Activated CD4-positive, alpha-beta T cell treated with anti-CD3 and anti-CD28 coated beads, Interleukin-2, amount 10 ng/mL, durations not matched to agents 7 days and 5 days (primary cell): ENCODE measurements around the gene WDR35. TPM values are rescaled to one million over a fixed set of nuclear protein-coding genes. Genes with fewer than 3 reads are reported as not detected.
A peak's percentile ranks its signal among the peaks of the same experiment; 100 is the strongest.

Source experiments
- CTCF ChIA-PET: fragments of 350-600 bp; sonication (Branson Sonifier 250); formaldehyde crosslinking; loops from one replicate; lab custom pipeline; 2021; ENCODE audit warnings: antibody characterized with exemption; lab: Charles Lee
- POLR2A ChIA-PET: fragments of 350-600 bp; sonication (Branson Sonifier 250); formaldehyde crosslinking; loops from one replicate; lab custom pipeline; 2021; ENCODE audit warnings: antibody characterized with exemption; lab: Charles Lee
- DNase-seq: peaks from one replicate; pipeline ENCODE4 v3.0.0-alpha.2; 2020
- H3K27ac Mint-ChIP-seq: one replicate; pipeline ENCODE4 v1.8.0; 2021; ENCODE audit warnings: mild to moderate bottlenecking, moderate library complexity, mixed read lengths
- H3K27me3 Mint-ChIP-seq: one replicate; pipeline ENCODE4 v1.8.0; 2021; ENCODE audit warnings: mixed read lengths
- H3K36me3 Mint-ChIP-seq: one replicate; pipeline ENCODE4 v1.8.0; 2021; ENCODE audit warnings: low read depth, mixed read lengths
- H3K4me1 Mint-ChIP-seq: one replicate; pipeline ENCODE4 v1.8.0; 2021; ENCODE audit warnings: mixed read lengths
- H3K4me3 Mint-ChIP-seq: one replicate; pipeline ENCODE4 v1.8.0; 2021; ENCODE audit warnings: mild to moderate bottlenecking, moderate library complexity, mixed read lengths
- H3K9me3 Mint-ChIP-seq: one replicate; pipeline ENCODE4 v1.8.0; 2021; ENCODE audit warnings: mixed read lengths
- total RNA-seq, 2 experiments: library from RNA; stranded (reverse); gene quantifications; one replicate each; pipeline ENCODE4 v1.2.3, GENCODE V29; 2021

WDR35 gene
- total RNA-seq, 2 experiments from 2014 or later: 3.9 to 4.0 TPM

- H3K27ac Mint-ChIP-seq: peak overlapping the region; percentile 96
- H3K36me3 Mint-ChIP-seq: peaks cover 2% of the 10 kb centered on the region
- no peaks in the 10 kb centered on the region for H3K9me3 Mint-ChIP-seq
- no peaks in the 10 kb centered on the region for H3K27me3 Mint-ChIP-seq
- peak; percentile 64 for DNase-seq
- ChIA-PET POLR2A (no interaction called here), CTCF (interaction anchor here (0.7 kb wide), 1 partner anchor 483 kb away, joined by 4 read pairs; no protein-coding TSS in a partner anchor)
- H3K4me3 Mint-ChIP-seq: peak overlapping the region; percentile 87
- H3K4me1 Mint-ChIP-seq: peaks cover 22% of the 10 kb centered on the region
Observed at GRCh38 chr2:19868701-19869580, 121.0 kb downstream of the WDR35 start.

- no peaks in the 10 kb centered on the region for H3K27me3 Mint-ChIP-seq
- H3K27ac Mint-ChIP-seq: peak overlapping the region; percentile 96
- ChIA-PET POLR2A (no interaction called here), CTCF (no interaction called here)
- DNase-seq: no peak
- H3K9me3 Mint-ChIP-seq: no peaks in the 10 kb centered on the region
- peak overlapping the region; percentile 87 for H3K4me3 Mint-ChIP-seq
- peaks cover 2% of the 10 kb centered on the region for H3K36me3 Mint-ChIP-seq
- peaks cover 22% of the 10 kb centered on the region for H3K4me1 Mint-ChIP-seq
Observed at GRCh38 chr2:19868224-19868623, 121.7 kb downstream of the WDR35 start.

GRCh38 chr2:19866771-19867170 is 123.1 kb downstream of the WDR35 start:
- Mint-ChIP-seq H3K27ac (no peak overlapping the region), H3K27me3 (no peaks in the 10 kb centered on the region), H3K9me3 (no peaks in the 10 kb centered on the region), H3K4me3 (no peak overlapping the region), H3K4me1 (peaks cover 22% of the 10 kb centered on the region), H3K36me3 (peaks cover 2% of the 10 kb centered on the region)
- ChIA-PET POLR2A (no interaction called here), CTCF (no interaction called here)
- DNase-seq: no peak

- no peak for DNase-seq
- ChIA-PET CTCF (interaction anchor here (0.6 to 1.8 kb wide), 4 partner anchors 17 to 1344 kb away, joined by 3 to 4 read pairs (median 4); no protein-coding TSS in a partner anchor), POLR2A (no interaction called here)
- Mint-ChIP-seq H3K36me3 (no peaks in the 10 kb centered on the region), H3K4me3 (no peak overlapping the region), H3K9me3 (no peaks in the 10 kb centered on the region), H3K27me3 (no peaks in the 10 kb centered on the region), H3K27ac (no peak overlapping the region), H3K4me1 (peaks cover 22% of the 10 kb centered on the region)
Observed at GRCh38 chr2:19865151-19865550, 124.8 kb downstream of the WDR35 start.

- no peaks in the 10 kb centered on the region for H3K36me3 Mint-ChIP-seq
- ChIA-PET POLR2A (interaction anchor here (0.7 kb wide), 1 partner anchor 63 kb away, joined by 4 read pairs; no protein-coding TSS in a partner anchor), CTCF (interaction anchor here (0.7 to 1.8 kb wide), 2 partner anchors 17 to 514 kb away, joined by 3 to 4 read pairs; no protein-coding TSS in a partner anchor)
- H3K9me3 Mint-ChIP-seq: no peaks in the 10 kb centered on the region
- no peaks in the 10 kb centered on the region for H3K27me3 Mint-ChIP-seq
- peaks cover 17% of the 10 kb centered on the region for H3K4me1 Mint-ChIP-seq
- H3K27ac Mint-ChIP-seq: no peak overlapping the region
- DNase-seq: no peak
- no peak overlapping the region for H3K4me3 Mint-ChIP-seq
Observed at GRCh38 chr2:19864381-19864780, 125.5 kb downstream of the WDR35 start.

GRCh38 chr2:19863303-19864041 is 126.4 kb downstream of the WDR35 start:
- POLR2A ChIA-PET: no interaction called here
- peaks cover 10% of the 10 kb centered on the region for H3K4me1 Mint-ChIP-seq
- CTCF ChIA-PET: interaction anchor here (0.6 to 1.8 kb wide), 5 partner anchors 11 to 1020 kb away, joined by 3 to 4 read pairs (median 3); no protein-coding TSS in a partner anchor
- no peak overlapping the region for H3K27ac Mint-ChIP-seq
- peak; percentile 65 for DNase-seq
- no peaks in the 10 kb centered on the region for H3K36me3 Mint-ChIP-seq
- H3K27me3 Mint-ChIP-seq: no peaks in the 10 kb centered on the region
- no peak overlapping the region for H3K4me3 Mint-ChIP-seq
- no peaks in the 10 kb centered on the region for H3K9me3 Mint-ChIP-seq

- DNase-seq: no peak
- Mint-ChIP-seq H3K4me1 (peaks cover 3% of the 10 kb centered on the region), H3K4me3 (no peak overlapping the region), H3K36me3 (no peaks in the 10 kb centered on the region), H3K27me3 (peaks cover 4% of the 10 kb centered on the region), H3K9me3 (no peaks in the 10 kb centered on the region), H3K27ac (no peak overlapping the region)
- CTCF ChIA-PET: no interaction called here
- POLR2A ChIA-PET: no interaction called here
Observed at GRCh38 chr2:19861813-19862212, 128.1 kb downstream of the WDR35 start.

Other genes starting within 250 kb of the WDR35 start
- 10 to 100 TPM; 24.8 to 24.9 TPM for gene TTC32, start 88.1 kb downstream of the WDR35 start, total RNA-seq
- not detected for gene MATN3, start 22.6 kb upstream of the WDR35 start, total RNA-seq
- 10 to 100 TPM; 26.3 to 52.1 TPM for gene LAPTM4A, start 61.5 kb upstream of the WDR35 start, total RNA-seq
- gene SDC1, start 235.0 kb upstream of the WDR35 start, total RNA-seq: under 1 TPM in 1 of 2 experiments, not detected in 1; 0.19 TPM